ENCODE results near the gene BTBD1.
"Not testable (repeated sequence)": the region's sequence is repeated elsewhere in the genome, so short reads cannot be mapped to it uniquely, and the experiment has no call there.

The BTBD1 gene

DNA sequence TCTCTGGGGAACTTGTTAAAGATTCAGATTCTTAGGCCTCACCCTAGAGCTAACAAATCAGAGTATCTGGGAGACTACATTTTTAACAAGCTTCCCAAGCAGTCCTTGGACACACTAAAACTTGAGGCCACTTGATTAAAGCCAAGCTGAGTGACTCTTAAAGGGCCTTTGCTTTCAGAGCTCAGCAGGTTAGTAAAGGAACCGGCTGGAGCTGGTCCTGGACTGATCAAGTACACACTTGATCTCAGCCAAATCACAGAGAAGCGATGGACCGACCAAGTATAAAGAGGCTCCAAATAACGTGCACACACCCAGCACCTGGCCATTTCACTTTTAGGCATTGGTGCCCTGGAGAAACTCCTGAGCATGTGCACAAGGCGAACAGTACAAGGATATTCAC, 27.5 kb upstream of the BTBD1 start:
- H3K4me3 ChIP-seq (ENCODE audit: low read depth, low read length), result no peak overlapping the region
- TF ChIP-seq CTCF (IDR thresholded peaks at IDR 0.05; ENCODE audit: low read depth, low read length), result no peak

DNA sequence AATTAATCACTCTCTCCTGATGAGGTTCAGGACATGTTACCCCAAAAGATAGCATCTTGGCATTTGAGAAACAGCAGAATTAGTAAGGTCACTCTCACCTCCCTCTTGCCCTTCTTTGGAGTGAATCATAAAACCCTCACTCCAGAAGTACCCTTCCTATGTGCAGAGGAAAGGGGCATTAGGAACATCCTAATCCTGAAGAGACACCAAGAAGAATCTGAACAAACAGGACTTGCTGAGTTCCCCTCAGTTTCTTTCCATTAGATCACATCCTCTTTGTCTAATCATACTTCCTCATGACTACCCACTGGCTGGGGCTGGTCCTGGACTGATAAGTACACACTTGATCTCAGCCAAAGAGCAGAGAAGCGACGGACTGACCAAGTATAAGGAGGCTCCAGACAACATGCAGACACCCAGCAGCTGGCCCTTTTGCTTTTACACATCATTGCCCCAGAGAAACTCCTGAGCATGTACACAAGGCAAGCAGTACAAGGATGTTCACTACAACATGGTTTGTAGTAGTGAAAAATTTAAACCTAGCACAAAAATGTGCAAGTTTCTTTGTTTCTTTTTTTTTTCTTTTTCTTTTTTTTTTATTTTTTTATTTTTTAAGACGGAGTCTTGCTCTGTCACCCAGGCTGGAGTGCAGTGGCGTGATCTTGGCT, 25.4 kb upstream of the BTBD1 start:
- no peak for TF ChIP-seq CTCF (IDR thresholded peaks at IDR 0.05; ENCODE audit: low read depth, low read length)
- no peak overlapping the region for H3K4me3 ChIP-seq (ENCODE audit: low read depth, low read length)

- not testable (repeated sequence) for H3K4me3 ChIP-seq (ENCODE audit: low read depth, low read length)
Observed at GRCh38 chr15:83091965-83092308, 24.9 kb upstream of the BTBD1 start.

DNA sequence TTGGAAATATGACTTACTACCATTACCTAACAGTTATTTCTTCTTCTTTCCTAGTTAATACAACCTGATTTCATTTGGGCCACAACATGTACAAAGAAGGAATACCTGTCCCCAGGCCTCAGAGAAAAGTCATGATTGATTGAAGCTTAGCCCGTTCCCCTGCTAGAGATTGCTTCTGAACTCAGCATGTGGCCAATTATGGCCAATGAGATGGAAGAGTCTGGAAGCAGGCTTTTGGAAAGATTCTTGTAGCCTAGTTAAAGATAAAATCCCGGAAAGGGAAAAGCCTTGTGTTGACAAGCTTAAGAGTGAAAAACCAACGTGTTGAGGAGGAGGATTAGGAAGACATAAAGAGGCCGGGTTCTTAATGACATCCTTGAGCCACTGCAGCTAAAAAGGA, 23.4 kb upstream of the BTBD1 start:
- no peak for TF ChIP-seq CTCF (IDR thresholded peaks at IDR 0.05; ENCODE audit: low read depth, low read length)
- no peak overlapping the region for H3K4me3 ChIP-seq (ENCODE audit: low read depth, low read length)

GRCh38 chr15:83088876-83089275, 21.8 kb upstream of the BTBD1 start:
- H3K4me3 ChIP-seq (ENCODE audit: low read depth, low read length), result no peak overlapping the region
- TF ChIP-seq CTCF (IDR thresholded peaks at IDR 0.05; ENCODE audit: low read depth, low read length), result no peak

GRCh38 chr15:83087576-83087975, 20.5 kb upstream of the BTBD1 start:
- no peak for TF ChIP-seq CTCF (IDR thresholded peaks at IDR 0.05; ENCODE audit: low read depth, low read length)
- no peak overlapping the region for H3K4me3 ChIP-seq (ENCODE audit: low read depth, low read length)

DNA sequence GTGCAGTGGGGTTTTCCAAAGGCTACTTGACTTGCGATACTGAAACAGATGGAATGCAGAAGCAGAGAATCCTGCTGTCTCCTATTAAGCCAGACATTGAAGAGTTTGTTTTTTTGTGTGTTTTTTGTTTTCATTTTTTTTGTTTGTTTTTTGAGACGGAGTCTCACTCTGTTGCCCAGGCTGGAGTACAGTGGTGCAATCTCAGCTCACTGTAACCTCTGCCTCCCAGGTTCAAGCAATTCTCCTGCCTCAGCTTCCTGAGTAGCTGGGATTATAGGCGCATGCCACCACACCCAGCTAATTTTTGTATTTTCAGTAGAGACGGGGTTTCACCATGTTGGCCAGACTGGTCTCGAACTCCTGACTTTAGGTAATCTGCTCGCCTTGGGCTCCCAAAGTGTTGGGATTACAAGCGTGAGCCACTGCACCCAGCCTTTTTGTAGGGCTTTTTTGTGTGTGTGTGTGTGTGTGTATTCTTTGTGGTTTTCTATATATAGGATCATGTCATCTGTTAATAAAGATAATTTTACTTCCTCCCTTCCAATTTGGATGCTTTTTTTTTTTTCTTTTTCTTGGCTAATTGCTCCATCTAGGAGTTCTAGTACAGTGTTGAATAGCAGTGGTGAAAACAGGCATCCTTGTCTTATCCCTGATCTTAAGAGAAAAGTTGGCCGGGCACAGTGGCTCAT, 19.0 kb upstream of the BTBD1 start:
- not testable (repeated sequence) for H3K4me3 ChIP-seq (ENCODE audit: low read depth, low read length)

- H3K4me3 ChIP-seq (ENCODE audit: low read depth, low read length), result not testable (repeated sequence)
Observed at GRCh38 chr15:83085461-83085860, 18.4 kb upstream of the BTBD1 start.

DNA sequence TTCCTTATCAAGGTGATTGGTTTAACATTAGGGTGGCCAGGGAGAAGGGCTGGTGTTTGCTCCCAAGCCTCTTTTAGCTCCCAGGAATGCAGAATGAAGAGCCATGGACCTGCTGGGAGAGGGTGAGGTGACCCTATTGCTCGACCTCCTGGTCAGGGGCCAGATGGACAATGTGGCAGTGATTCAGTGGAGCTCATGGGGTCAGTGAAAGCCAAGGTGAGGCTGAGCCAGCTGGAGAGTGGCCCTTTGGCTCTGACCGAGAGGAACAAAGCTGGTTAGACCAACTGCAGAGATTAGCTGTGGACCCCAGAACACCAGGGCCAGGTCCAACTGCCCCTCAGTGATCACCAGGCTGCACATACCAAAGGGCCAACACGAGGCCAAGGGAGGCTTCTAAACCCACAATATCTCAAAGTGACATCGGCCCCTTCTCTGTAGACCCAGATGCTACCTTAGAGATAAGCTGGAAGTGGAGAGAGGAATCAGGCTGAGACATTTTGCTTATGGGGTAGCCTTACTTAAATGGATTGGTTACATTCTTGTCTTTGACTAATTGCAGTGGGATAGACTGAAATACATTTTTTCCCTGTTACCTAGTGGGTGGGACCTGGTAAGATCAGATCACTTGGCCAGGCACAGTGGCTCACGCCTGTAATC, 15.8 kb upstream of the BTBD1 start:
- no peak overlapping the region for H3K4me3 ChIP-seq (ENCODE audit: low read depth, low read length)
- no peak for TF ChIP-seq CTCF (IDR thresholded peaks at IDR 0.05; ENCODE audit: low read depth, low read length)
